SKM-1 treated with dmso at 0.1 percent for 144 hours (cell line): ENCODE measurements around the gene LOXHD1.

Experiments used
- DNase-seq: peaks from one replicate; lab custom pipeline; 2025; ENCODE audit not compliant: unreplicated experiment; lab: John Stamatoyannopoulos, UW

The LOXHD1 gene

DNA sequence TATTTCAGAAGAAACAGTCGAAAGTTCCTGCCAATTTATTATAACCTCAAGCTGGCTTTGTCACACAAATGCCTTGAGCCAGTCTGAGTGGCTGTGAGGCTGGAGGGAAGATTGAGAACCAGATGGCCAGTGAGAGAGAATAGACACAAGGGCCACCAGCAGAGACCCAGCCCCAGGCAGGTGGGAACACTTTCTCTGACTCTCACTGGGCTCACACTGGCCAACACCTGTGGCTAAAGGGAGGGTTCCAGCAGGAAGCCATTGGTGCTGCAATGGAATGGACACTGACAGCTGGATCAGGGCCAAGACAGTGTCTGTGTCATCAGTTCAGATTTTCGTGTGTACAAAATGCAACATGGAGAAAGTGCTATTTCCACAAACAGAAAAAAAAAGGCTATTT lies 29.9 kb downstream of the LOXHD1 start:
- no peak for DNase-seq

DNA sequence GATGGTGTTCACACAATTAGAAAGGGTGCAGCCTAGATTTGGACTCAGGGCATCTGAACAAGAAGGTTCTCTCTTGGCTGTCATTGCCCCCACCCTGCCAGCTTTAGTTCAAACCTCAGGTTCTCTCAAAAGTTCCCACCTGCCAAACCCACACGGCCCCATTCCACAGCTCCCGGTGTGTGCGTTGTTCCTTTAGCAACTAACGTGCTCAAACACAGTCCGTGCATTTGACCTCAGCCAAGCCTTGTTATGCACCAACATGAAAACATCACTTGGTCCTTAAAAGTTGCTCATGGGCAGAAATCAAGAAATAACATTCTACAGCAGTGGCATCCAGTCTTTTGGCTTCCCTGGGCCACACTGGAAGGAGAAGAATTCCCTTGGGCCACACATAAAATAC lies 32.0 kb downstream of the LOXHD1 start:
- no peak for DNase-seq

GRCh38 chr18:46624127-46624526 lies 32.9 kb downstream of the LOXHD1 start:
- DNase-seq: no peak

DNA sequence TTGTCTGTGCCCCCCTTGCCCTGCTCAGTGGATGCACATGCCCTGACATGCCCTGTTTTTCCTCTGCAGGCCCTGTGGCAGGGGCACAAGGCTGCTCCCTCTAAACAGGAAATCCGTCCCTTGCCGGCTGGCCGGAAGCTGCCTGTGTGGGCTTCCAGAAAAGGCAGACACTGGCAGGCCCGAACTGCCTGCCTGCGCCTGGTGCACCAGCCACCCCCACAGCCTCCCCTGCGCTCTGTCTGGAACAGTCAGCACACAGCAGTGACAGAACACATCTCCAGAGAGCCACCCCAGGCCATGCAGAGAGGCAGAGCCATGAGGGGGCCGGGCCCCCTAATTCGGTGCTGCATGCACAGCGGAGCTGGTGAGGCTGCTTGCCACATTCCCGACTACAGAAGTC lies 33.5 kb downstream of the LOXHD1 start:
- DNase-seq: no peak

- DNase-seq: no peak
These were observed 34.0 kb downstream of the LOXHD1 start for GRCh38 chr18:46622999-46623398.

DNA sequence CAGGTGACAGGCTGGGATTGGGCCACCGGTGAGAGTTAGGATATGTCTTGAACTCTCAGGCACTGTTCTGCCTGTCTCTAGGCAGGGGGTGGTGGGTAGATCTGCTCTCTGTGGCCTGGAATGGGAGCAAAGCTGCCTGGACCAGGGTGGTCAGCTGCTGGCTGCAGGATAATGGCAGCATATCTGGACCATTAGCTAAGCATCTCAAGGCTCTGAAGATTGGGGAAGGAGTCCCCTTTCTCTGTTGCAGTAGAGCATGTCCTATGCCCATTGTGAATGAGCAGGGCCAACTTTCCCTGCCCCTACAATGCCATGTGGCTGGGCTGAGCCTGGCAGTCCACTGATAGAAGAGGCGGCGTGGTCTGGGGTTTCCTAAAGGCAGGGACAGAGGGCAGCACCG lies 34.6 kb downstream of the LOXHD1 start:
- no peak for DNase-seq

GRCh38 chr18:46621871-46622270 lies 35.1 kb downstream of the LOXHD1 start:
- no peak for DNase-seq

GRCh38 chr18:46621111-46621766 lies 35.8 kb downstream of the LOXHD1 start:
- no peak for DNase-seq

DNA sequence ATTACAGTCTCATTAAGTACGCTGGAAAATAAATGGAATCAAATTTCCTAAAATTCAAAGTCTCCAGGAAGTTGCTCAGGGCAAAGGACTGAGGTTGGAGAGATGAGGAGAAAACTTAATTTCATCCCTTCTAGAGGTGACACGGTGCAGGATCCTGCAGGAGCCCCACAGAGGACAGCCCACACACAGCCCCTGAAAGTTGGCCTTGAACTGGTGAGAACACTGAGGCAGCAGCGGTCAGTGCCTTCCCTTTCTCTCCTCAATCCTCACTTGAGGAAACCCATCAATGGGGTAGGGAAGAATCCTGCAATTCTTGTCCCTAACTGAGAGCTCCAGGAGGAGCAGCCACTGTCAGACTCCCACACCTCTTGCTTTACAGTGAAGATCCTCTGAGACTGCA lies 37.5 kb downstream of the LOXHD1 start:
- DNase-seq: no peak

DNA sequence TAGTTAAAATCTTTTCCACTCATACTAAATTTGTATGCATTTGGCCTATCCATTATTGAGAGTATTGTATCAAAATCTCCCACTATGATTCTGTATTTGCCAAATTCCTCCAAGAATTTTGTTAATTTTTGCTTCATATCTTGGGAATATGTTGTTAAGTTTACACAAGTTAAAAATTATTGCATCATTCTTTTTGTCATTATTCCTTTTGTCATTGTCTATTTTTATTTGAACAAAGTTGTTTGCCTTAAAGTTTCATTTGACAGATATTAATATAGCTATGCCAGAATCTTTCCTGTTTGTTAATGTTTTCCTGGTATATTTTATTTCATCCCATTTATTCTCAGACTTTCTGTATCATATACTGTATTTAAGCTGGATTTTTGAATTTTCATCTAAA lies 41.3 kb downstream of the LOXHD1 start:
- no peak for DNase-seq

- no peak for DNase-seq
These were observed 48.0 kb downstream of the LOXHD1 start for GRCh38 chr18:46609048-46609447.

- no peak for DNase-seq
These were observed 49.1 kb downstream of the LOXHD1 start for GRCh38 chr18:46607926-46608325.

- peak; percentile 16 for DNase-seq
These were observed 55.7 kb downstream of the LOXHD1 start for GRCh38 chr18:46601141-46601805.

GRCh38 chr18:46596119-46596518 lies 60.9 kb downstream of the LOXHD1 start:
- no peak for DNase-seq

- no peak for DNase-seq
These were observed 65.1 kb downstream of the LOXHD1 start for GRCh38 chr18:46591783-46592391.

GRCh38 chr18:46590103-46590502 lies 66.9 kb downstream of the LOXHD1 start:
- no peak for DNase-seq

GRCh38 chr18:46588971-46589660 lies 67.9 kb downstream of the LOXHD1 start:
- DNase-seq: no peak

- DNase-seq: no peak
These were observed 69.4 kb downstream of the LOXHD1 start for GRCh38 chr18:46587600-46587999.

DNA sequence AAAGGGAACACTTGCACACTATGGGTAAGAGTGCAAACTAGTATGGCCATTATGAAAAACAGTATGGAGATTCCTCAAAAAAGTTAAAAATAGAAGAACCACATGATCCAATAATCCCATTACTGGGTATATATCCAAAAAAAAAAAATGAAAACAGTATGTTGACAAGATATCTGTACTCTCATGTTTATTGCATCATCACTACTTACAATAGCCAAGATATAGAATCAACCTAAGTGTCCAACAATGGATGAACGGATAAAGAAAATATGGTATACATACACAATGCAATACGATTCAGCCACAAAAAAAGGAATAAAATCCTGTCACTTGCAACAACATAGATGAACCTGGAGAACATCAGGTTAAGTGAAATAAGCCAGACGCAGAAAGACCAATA lies 73.3 kb downstream of the LOXHD1 start:
- DNase-seq: no peak

GRCh38 chr18:46581648-46582047 lies 75.4 kb downstream of the LOXHD1 start:
- no peak for DNase-seq

- DNase-seq: no peak
These were observed 78.0 kb downstream of the LOXHD1 start for GRCh38 chr18:46578987-46579386.

DNA sequence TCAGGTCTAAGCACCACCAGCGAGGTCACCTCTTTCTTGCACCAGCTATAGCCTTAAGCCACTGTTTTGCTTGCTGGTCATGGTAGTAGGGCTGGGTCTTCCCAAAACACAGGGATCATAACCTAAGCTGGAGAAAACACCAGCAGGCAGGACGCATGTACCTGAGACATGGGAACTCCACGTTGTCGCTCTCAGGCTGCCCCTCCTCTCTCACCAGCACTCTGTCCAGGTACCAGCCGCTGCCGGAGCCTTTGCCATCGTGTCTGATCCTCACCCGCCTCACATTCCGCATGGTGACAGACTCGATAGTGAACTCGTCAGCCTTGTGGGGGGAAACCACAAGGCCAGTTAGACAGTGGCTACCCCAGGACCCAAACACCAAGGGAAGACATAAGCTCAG lies 79.5 kb downstream of the LOXHD1 start:
- DNase-seq: no peak
